Astrocyte (in vitro differentiated cells and primary cell): Measurements from ENCODE around the gene YEATS4. TPM values are rescaled to one million over a fixed set of nuclear protein-coding genes. Genes with fewer than 3 reads are reported as not detected.

ENCODE experiments used
- DNase-seq: peaks from one replicate; pipeline ENCODE4 v3.0.0-alpha.2; 2010; ENCODE audit warnings: low read depth
- FAIRE-seq: peaks from 2 replicates; lab custom pipeline; 2011; peaks lifted over from hg19 to GRCh38; lab: Jason Lieb, UNC
- H2AFZ ChIP-seq: 2 replicates; pipeline ENCODE4 v1.6.0; 2012; ENCODE audit warnings: low read depth, low read length, inconsistent platforms
- H3K27ac ChIP-seq: 2 replicates; pipeline ENCODE4 v1.5.1; 2011; ENCODE audit warnings: low read depth, low read length, inconsistent platforms
- H3K27me3 ChIP-seq: 2 replicates; pipeline ENCODE4 v1.6.0; 2011; ENCODE audit warnings: low read length, inconsistent platforms; ENCODE audit not compliant: insufficient read depth
- H3K36me3 ChIP-seq: 2 replicates; pipeline ENCODE4 v1.5.1; 2011; ENCODE audit warnings: low read length, inconsistent platforms; ENCODE audit not compliant: insufficient read depth
- H3K4me1 ChIP-seq: 2 replicates; pipeline ENCODE4 v1.5.1; 2011; ENCODE audit warnings: low read length, inconsistent platforms; ENCODE audit not compliant: insufficient read depth
- H3K4me2 ChIP-seq: 2 replicates; pipeline ENCODE4 v1.6.0; 2012; ENCODE audit warnings: low read length, inconsistent platforms
- H3K4me3 ChIP-seq: 2 replicates; pipeline ENCODE4 v1.5.1; 2011; ENCODE audit warnings: low read depth, mild to moderate bottlenecking, low read length, inconsistent platforms; ENCODE audit not compliant: insufficient read depth
- H3K79me2 ChIP-seq: 2 replicates; pipeline ENCODE4 v1.6.0; 2012; ENCODE audit warnings: mild to moderate bottlenecking, low read length, inconsistent platforms; ENCODE audit not compliant: insufficient read depth
- H3K9ac ChIP-seq: 2 replicates; pipeline ENCODE4 v1.6.0; 2012; ENCODE audit warnings: mild to moderate bottlenecking, low read length, inconsistent platforms
- H3K9me3 ChIP-seq: 2 replicates; pipeline ENCODE4 v1.5.1; 2012; ENCODE audit warnings: low read depth, mild to moderate bottlenecking, low read length, inconsistent platforms; ENCODE audit not compliant: insufficient read depth
- H4K20me1 ChIP-seq: 2 replicates; pipeline ENCODE4 v1.6.0; 2012; ENCODE audit warnings: low read length, inconsistent platforms; ENCODE audit not compliant: insufficient read depth
- H3K27ac Mint-ChIP-seq: one replicate; pipeline ENCODE4 v1.8.0; 2021; ENCODE audit warnings: mild to moderate bottlenecking, mixed read lengths; ENCODE audit not compliant: unreplicated experiment
- H3K27me3 Mint-ChIP-seq: one replicate; pipeline ENCODE4 v1.8.0; 2021; ENCODE audit warnings: low read depth, mixed read lengths; ENCODE audit not compliant: unreplicated experiment
- H3K36me3 Mint-ChIP-seq: one replicate; pipeline ENCODE4 v1.8.0; 2021; ENCODE audit warnings: low read depth, mixed read lengths; ENCODE audit not compliant: unreplicated experiment
- H3K4me1 Mint-ChIP-seq: one replicate; pipeline ENCODE4 v1.8.0; 2021; ENCODE audit warnings: low read depth, mixed read lengths; ENCODE audit not compliant: unreplicated experiment
- H3K4me3 Mint-ChIP-seq: one replicate; pipeline ENCODE4 v1.8.0; 2021; ENCODE audit warnings: mild to moderate bottlenecking, moderate library complexity, mixed read lengths; ENCODE audit not compliant: unreplicated experiment
- H3K9me3 Mint-ChIP-seq: one replicate; pipeline ENCODE4 v1.8.0; 2021; ENCODE audit warnings: mild to moderate bottlenecking, mixed read lengths; ENCODE audit not compliant: unreplicated experiment
- EZH2 ChIP-seq: IDR thresholded peaks from 2 replicates; pipeline ENCODE4 v1.6.1; 2012; ENCODE audit warnings: mild to moderate bottlenecking, low read length, inconsistent platforms; ENCODE audit not compliant: insufficient read depth
- total RNA-seq: library from RNA; stranded (reverse); gene quantifications from 2 replicates; pipeline ENCODE4 v1.2.1, GENCODE V29; 2021
- TF ChIP-seq, protein P1 (sequence below): IDR thresholded peaks from 2 replicates; pipeline ENCODE4 v1.5.1; 2011; ENCODE audit warnings: low read depth, mild to moderate bottlenecking, inconsistent platforms, low read length, moderate library complexity; ENCODE audit not compliant: insufficient read depth

The YEATS4 gene
- total RNA-seq, 1 donor from 2014 or later: 11.6 TPM

DNA sequence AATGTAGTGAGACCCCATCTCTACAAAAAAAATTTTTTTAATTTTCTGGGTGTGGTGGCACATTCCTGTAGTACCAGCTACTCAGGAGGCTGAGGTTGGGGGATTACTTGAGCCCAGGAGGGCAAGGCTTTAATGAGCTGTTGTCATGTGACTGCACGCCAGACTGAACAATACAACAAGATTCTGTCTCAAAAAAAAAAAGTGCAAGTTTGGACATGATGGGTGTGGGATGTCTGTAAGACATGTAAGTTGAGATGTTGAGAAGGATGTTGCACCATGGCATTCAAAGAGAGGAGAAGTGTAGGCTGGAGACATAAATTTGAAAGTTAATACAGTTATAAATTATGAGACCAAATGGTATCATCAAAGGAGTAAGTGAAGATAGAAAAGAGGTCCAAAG is 23.5 kb downstream of the YEATS4 start:
- H3K4me1 Mint-ChIP-seq: peaks cover 3% of the 10 kb centered on the region
- no peak overlapping the region for H2AFZ ChIP-seq
- TF ChIP-seq, protein P1, sequence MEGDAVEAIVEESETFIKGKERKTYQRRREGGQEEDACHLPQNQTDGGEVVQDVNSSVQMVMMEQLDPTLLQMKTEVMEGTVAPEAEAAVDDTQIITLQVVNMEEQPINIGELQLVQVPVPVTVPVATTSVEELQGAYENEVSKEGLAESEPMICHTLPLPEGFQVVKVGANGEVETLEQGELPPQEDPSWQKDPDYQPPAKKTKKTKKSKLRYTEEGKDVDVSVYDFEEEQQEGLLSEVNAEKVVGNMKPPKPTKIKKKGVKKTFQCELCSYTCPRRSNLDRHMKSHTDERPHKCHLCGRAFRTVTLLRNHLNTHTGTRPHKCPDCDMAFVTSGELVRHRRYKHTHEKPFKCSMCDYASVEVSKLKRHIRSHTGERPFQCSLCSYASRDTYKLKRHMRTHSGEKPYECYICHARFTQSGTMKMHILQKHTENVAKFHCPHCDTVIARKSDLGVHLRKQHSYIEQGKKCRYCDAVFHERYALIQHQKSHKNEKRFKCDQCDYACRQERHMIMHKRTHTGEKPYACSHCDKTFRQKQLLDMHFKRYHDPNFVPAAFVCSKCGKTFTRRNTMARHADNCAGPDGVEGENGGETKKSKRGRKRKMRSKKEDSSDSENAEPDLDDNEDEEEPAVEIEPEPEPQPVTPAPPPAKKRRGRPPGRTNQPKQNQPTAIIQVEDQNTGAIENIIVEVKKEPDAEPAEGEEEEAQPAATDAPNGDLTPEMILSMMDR: no peak
- no peak for TF ChIP-seq EZH2
- no peak overlapping the region for H3K4me3 Mint-ChIP-seq
- no peaks in the 10 kb centered on the region for H3K9me3 Mint-ChIP-seq
- H3K4me2 ChIP-seq: no peak overlapping the region
- no peak for FAIRE-seq
- peaks cover 2% of the 10 kb centered on the region for H3K36me3 Mint-ChIP-seq
- H3K36me3 ChIP-seq: no peaks in the 10 kb centered on the region
- no peak overlapping the region for H3K27ac ChIP-seq
- no peak overlapping the region for H3K9ac ChIP-seq
- no peaks in the 10 kb centered on the region for H3K4me1 ChIP-seq
- no peaks in the 10 kb centered on the region for H4K20me1 ChIP-seq
- no peaks in the 10 kb centered on the region for H3K27me3 ChIP-seq
- no peaks in the 10 kb centered on the region for H3K9me3 ChIP-seq
- H3K27me3 Mint-ChIP-seq: no peaks in the 10 kb centered on the region
- H3K27ac Mint-ChIP-seq: no peak overlapping the region
- DNase-seq: no peak
- H3K79me2 ChIP-seq: no peaks in the 10 kb centered on the region
- no peak overlapping the region for H3K4me3 ChIP-seq

DNA sequence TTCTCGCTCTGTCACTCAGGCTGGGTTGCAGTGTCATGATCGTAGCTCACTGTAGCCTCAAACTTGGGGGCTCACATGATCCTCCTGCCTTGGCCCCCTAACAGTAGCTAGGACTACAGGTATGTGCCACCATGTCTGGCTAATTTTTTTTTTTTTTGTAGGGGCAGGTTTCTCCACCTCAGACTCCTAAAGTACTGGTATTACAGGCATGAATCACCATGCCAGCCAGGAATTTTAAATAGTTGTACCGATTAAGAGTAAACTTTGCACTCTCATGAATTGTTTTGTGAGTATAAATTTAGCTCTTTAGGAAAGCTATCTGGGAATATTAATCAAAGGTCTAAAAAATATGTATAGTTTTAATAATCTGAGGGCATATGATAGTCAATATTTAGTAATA is 25.5 kb downstream of the YEATS4 start:
- Histone ChIP-seq H3K9ac (no peak overlapping the region), H2AFZ (no peak overlapping the region), H3K27ac (no peak overlapping the region), H3K4me2 (no peak overlapping the region), H3K9me3 (no peaks in the 10 kb centered on the region), H3K79me2 (no peaks in the 10 kb centered on the region), H3K27me3 (no peaks in the 10 kb centered on the region), H3K4me3 (no peak overlapping the region), H3K36me3 (no peaks in the 10 kb centered on the region), H3K4me1 (no peaks in the 10 kb centered on the region), H4K20me1 (no peaks in the 10 kb centered on the region)
- H3K4me3 Mint-ChIP-seq: no peak overlapping the region
- TF ChIP-seq EZH2: no peak
- TF ChIP-seq, protein P1: no peak
- FAIRE-seq: no peak
- H3K4me1 Mint-ChIP-seq: peaks cover 7% of the 10 kb centered on the region
- no peak overlapping the region for H3K27ac Mint-ChIP-seq
- no peak for DNase-seq
- H3K36me3 Mint-ChIP-seq: peaks cover under 1% of the 10 kb centered on the region
- H3K27me3 Mint-ChIP-seq: no peaks in the 10 kb centered on the region
- no peaks in the 10 kb centered on the region for H3K9me3 Mint-ChIP-seq

DNA sequence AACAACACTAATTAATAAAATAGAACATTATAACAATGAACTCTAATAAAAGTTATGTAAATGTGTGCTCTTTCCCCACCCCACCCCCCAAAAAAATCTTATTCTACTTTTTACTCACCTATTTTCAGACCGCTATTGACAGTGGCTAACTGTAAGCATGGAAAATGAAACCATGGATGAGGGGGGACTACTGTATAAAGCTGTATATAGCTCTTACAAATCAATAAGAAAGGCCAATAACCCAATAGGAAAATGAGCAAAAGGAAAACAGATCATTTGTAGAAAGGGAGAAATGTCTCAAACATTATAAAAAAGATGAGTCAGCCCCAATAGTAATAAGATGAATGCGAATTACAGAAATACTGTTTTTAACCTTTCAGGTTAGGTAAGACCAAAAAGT is 27.4 kb downstream of the YEATS4 start:
- Histone ChIP-seq H2AFZ (no peak overlapping the region), H3K9me3 (no peaks in the 10 kb centered on the region), H3K36me3 (peaks cover 2% of the 10 kb centered on the region), H3K9ac (no peak overlapping the region), H4K20me1 (no peaks in the 10 kb centered on the region), H3K79me2 (no peaks in the 10 kb centered on the region), H3K27ac (no peak overlapping the region), H3K4me3 (no peak overlapping the region), H3K4me2 (no peak overlapping the region), H3K27me3 (no peaks in the 10 kb centered on the region), H3K4me1 (no peaks in the 10 kb centered on the region)
- FAIRE-seq (no peak), DNase-seq (no peak)
- Mint-ChIP-seq H3K4me1 (peaks cover 7% of the 10 kb centered on the region), H3K27me3 (no peaks in the 10 kb centered on the region), H3K4me3 (no peak overlapping the region), H3K27ac (no peak overlapping the region), H3K36me3 (no peaks in the 10 kb centered on the region), H3K9me3 (no peaks in the 10 kb centered on the region)
- no peak for TF ChIP-seq EZH2
- TF ChIP-seq, protein P1: no peak
